ENCODE results near the gene CASZ1.

CASZ1 gene

GRCh38 chr1:10796029-10796944 lies at the start of gene CASZ1:
TSS of gene CASZ1 (minus strand) at chr1:10796646. CDS start at chr1:10693889, 102,757 bp downstream.
- Histone ChIP-seq H3K27me3 (ENCODE audit: low read depth) (peaks cover 41% of the 10 kb centered on the region), H3K9me3 (no peaks in the 10 kb centered on the region), H3K36me3 (replicated peaks) (no peaks in the 10 kb centered on the region), H3K4me1 (peaks cover 3% of the 10 kb centered on the region), H3K4me3 (peak within 1 kb of the TSS; percentile 47)
- in situ Hi-C loops (cut with MboI; ENCODE audit: low sequenced_read_pairs): no loop called here
- DNase-seq (ENCODE audit: low spot score in 2 of 2): peak; percentile 85 to 92

GRCh38 chr1:10843697-10844096 lies 47.3 kb upstream of the CASZ1 start:
- Histone ChIP-seq H3K4me3 (no peak overlapping the region), H3K4me1 (no peaks in the 10 kb centered on the region), H3K9me3 (no peaks in the 10 kb centered on the region), H3K27me3 (ENCODE audit: low read depth) (no peaks in the 10 kb centered on the region), H3K36me3 (replicated peaks) (no peaks in the 10 kb centered on the region)
- in situ Hi-C loops (cut with MboI; ENCODE audit: low sequenced_read_pairs): no loop called here
- no peak for DNase-seq (ENCODE audit: low spot score in 2 of 2)

GRCh38 chr1:10841118-10841517 lies 44.7 kb upstream of the CASZ1 start:
- H3K36me3 ChIP-seq (replicated peaks): no peaks in the 10 kb centered on the region
- in situ Hi-C loops (cut with MboI; ENCODE audit: low sequenced_read_pairs): no loop called here
- H3K9me3 ChIP-seq: no peaks in the 10 kb centered on the region
- H3K27me3 ChIP-seq (ENCODE audit: low read depth): no peaks in the 10 kb centered on the region
- H3K4me1 ChIP-seq: no peaks in the 10 kb centered on the region
- H3K4me3 ChIP-seq: no peak overlapping the region
- DNase-seq (ENCODE audit: low spot score in 2 of 2): no peak

- DNase-seq (ENCODE audit: low spot score in 2 of 2): no peak
- no peak overlapping the region for H3K4me3 ChIP-seq
- H3K9me3 ChIP-seq: no peaks in the 10 kb centered on the region
- H3K36me3 ChIP-seq (replicated peaks): no peaks in the 10 kb centered on the region
- in situ Hi-C loops (cut with MboI; ENCODE audit: low sequenced_read_pairs): no loop called here
- no peaks in the 10 kb centered on the region for H3K27me3 ChIP-seq (ENCODE audit: low read depth)
- H3K4me1 ChIP-seq: no peaks in the 10 kb centered on the region; the same call in 1 of the 2 replicates
Observed at GRCh38 chr1:10839188-10839770, 42.8 kb upstream of the CASZ1 start.

- Histone ChIP-seq H3K27me3 (ENCODE audit: low read depth) (no peaks in the 10 kb centered on the region), H3K4me1 (no peaks in the 10 kb centered on the region; the same call in 1 of the 2 replicates), H3K4me3 (no peak overlapping the region), H3K9me3 (no peaks in the 10 kb centered on the region), H3K36me3 (replicated peaks) (no peaks in the 10 kb centered on the region)
- in situ Hi-C loops (cut with MboI; ENCODE audit: low sequenced_read_pairs): no loop called here
- DNase-seq (ENCODE audit: low spot score in 2 of 2): no peak
Observed at GRCh38 chr1:10838541-10838940, 42.1 kb upstream of the CASZ1 start.

GRCh38 chr1:10836726-10837125 lies 40.3 kb upstream of the CASZ1 start:
- Histone ChIP-seq H3K9me3 (no peaks in the 10 kb centered on the region), H3K27me3 (ENCODE audit: low read depth) (no peaks in the 10 kb centered on the region), H3K4me1 (no peaks in the 10 kb centered on the region; the same call in 1 of the 2 replicates), H3K36me3 (replicated peaks) (no peaks in the 10 kb centered on the region), H3K4me3 (no peak overlapping the region)
- in situ Hi-C loops (cut with MboI; ENCODE audit: low sequenced_read_pairs): no loop called here
- no peak for DNase-seq (ENCODE audit: low spot score in 2 of 2)

- Histone ChIP-seq H3K4me1 (no peaks in the 10 kb centered on the region; the same call in 1 of the 2 replicates), H3K36me3 (replicated peaks) (no peaks in the 10 kb centered on the region), H3K9me3 (no peaks in the 10 kb centered on the region), H3K4me3 (no peak overlapping the region), H3K27me3 (ENCODE audit: low read depth) (no peaks in the 10 kb centered on the region)
- DNase-seq (ENCODE audit: low spot score in 2 of 2): peak; percentile 77 to 91
- in situ Hi-C loops (cut with MboI; ENCODE audit: low sequenced_read_pairs): no loop called here
Observed at GRCh38 chr1:10835822-10836421, 39.5 kb upstream of the CASZ1 start.

- Histone ChIP-seq H3K36me3 (replicated peaks) (no peaks in the 10 kb centered on the region), H3K4me1 (no peaks in the 10 kb centered on the region; the same call in 1 of the 2 replicates), H3K4me3 (no peak overlapping the region), H3K27me3 (ENCODE audit: low read depth) (no peaks in the 10 kb centered on the region), H3K9me3 (no peaks in the 10 kb centered on the region)
- in situ Hi-C loops (cut with MboI; ENCODE audit: low sequenced_read_pairs): no loop called here
- no peak for DNase-seq (ENCODE audit: low spot score in 2 of 2)
Observed at GRCh38 chr1:10835421-10835820, 39.0 kb upstream of the CASZ1 start.

- no peak overlapping the region for H3K4me3 ChIP-seq
- in situ Hi-C loops (cut with MboI; ENCODE audit: low sequenced_read_pairs): no loop called here
- H3K9me3 ChIP-seq: no peaks in the 10 kb centered on the region
- H3K4me1 ChIP-seq: no peaks in the 10 kb centered on the region; the same call in 1 of the 2 replicates
- DNase-seq (ENCODE audit: low spot score in 2 of 2): no peak
- no peaks in the 10 kb centered on the region for H3K36me3 ChIP-seq (replicated peaks)
- no peaks in the 10 kb centered on the region for H3K27me3 ChIP-seq (ENCODE audit: low read depth)
Observed at GRCh38 chr1:10834770-10835412, 38.4 kb upstream of the CASZ1 start.

GRCh38 chr1:10833630-10834557 lies 37.4 kb upstream of the CASZ1 start:
- no peak for DNase-seq (ENCODE audit: low spot score in 2 of 2)
- no peak overlapping the region for H3K4me3 ChIP-seq
- H3K27me3 ChIP-seq (ENCODE audit: low read depth): no peaks in the 10 kb centered on the region
- no peaks in the 10 kb centered on the region; the same call in 1 of the 2 replicates for H3K4me1 ChIP-seq
- H3K9me3 ChIP-seq: no peaks in the 10 kb centered on the region
- H3K36me3 ChIP-seq (replicated peaks): no peaks in the 10 kb centered on the region
- in situ Hi-C loops (cut with MboI; ENCODE audit: low sequenced_read_pairs): no loop called here

- Histone ChIP-seq H3K27me3 (ENCODE audit: low read depth) (no peaks in the 10 kb centered on the region), H3K4me3 (no peak overlapping the region), H3K9me3 (no peaks in the 10 kb centered on the region), H3K36me3 (replicated peaks) (no peaks in the 10 kb centered on the region), H3K4me1 (no peaks in the 10 kb centered on the region; the same call in 1 of the 2 replicates)
- in situ Hi-C loops (cut with MboI; ENCODE audit: low sequenced_read_pairs): no loop called here
- no peak for DNase-seq (ENCODE audit: low spot score in 2 of 2)
Observed at GRCh38 chr1:10832703-10833102, 36.3 kb upstream of the CASZ1 start.

GRCh38 chr1:10830961-10831668 lies 34.7 kb upstream of the CASZ1 start:
- no peaks in the 10 kb centered on the region for H3K9me3 ChIP-seq
- no peaks in the 10 kb centered on the region; the same call in 1 of the 2 replicates for H3K4me1 ChIP-seq
- H3K36me3 ChIP-seq (replicated peaks): no peaks in the 10 kb centered on the region
- H3K27me3 ChIP-seq (ENCODE audit: low read depth): no peaks in the 10 kb centered on the region
- in situ Hi-C loops (cut with MboI; ENCODE audit: low sequenced_read_pairs): no loop called here
- H3K4me3 ChIP-seq: no peak overlapping the region
- no peak for DNase-seq (ENCODE audit: low spot score in 2 of 2)

All from HAP-1 (cell line).